ENCODE results near the gene LRRC10.

DNA sequence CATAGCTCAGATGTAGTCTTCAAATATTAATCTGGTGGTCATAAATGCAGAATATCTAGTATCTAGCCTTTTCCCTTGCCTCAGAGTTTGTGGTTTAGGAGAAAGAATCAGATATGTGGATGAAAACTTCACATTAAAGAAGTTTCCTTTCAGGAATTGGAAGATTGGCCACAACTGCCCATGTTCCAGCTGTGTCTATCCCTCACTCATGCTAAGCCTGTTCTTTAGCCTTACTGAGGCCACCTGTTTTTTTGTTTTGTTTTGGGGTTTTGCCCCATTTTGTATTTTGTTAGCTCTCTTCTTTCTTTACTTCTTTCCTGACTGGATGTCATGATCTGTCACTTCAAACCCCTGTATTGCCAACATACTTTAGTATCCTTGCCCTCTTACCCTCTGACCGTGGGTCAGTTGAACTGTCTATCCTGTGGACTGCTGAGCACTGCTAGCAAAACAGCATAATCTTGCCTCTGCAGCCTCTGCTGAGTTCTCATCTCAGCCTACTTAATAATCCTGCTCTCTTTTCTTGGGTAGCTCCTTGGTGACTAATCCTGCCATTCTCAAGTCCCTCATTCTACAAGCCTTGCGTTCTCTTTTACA lies 47.4 kb downstream of the LRRC10 start:
- TF ChIP-seq, protein P1, sequence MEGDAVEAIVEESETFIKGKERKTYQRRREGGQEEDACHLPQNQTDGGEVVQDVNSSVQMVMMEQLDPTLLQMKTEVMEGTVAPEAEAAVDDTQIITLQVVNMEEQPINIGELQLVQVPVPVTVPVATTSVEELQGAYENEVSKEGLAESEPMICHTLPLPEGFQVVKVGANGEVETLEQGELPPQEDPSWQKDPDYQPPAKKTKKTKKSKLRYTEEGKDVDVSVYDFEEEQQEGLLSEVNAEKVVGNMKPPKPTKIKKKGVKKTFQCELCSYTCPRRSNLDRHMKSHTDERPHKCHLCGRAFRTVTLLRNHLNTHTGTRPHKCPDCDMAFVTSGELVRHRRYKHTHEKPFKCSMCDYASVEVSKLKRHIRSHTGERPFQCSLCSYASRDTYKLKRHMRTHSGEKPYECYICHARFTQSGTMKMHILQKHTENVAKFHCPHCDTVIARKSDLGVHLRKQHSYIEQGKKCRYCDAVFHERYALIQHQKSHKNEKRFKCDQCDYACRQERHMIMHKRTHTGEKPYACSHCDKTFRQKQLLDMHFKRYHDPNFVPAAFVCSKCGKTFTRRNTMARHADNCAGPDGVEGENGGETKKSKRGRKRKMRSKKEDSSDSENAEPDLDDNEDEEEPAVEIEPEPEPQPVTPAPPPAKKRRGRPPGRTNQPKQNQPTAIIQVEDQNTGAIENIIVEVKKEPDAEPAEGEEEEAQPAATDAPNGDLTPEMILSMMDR (conservative IDR thresholded peaks at IDR 0.05): no peak
- TF ChIP-seq EZH2 (IDR thresholded peaks at IDR 0.05; ENCODE audit: low read depth): no peak
